ENCODE data around the gene USP40. TPM values are rescaled to one million over a fixed set of nuclear protein-coding genes. Genes with fewer than 3 reads are reported as not detected.

The USP40 gene
- total and polyA plus RNA-seq, 4 donors = 29.4 to 40.2 (median 32.2) TPM

GRCh38 chr2:233447506-233448219 is 118.9 kb downstream of the USP40 start:
- Histone ChIP-seq H3K4me3 (ENCODE audit: low read depth, low read length) (no peak overlapping the region), H3K36me3 (ENCODE audit: control insufficient read depth, insufficient read depth, low read length) (peaks cover 84% of the 10 kb centered on the region), H3K27me3 (ENCODE audit: control insufficient read depth, insufficient read depth, low read length) (no peaks in the 10 kb centered on the region), H3K27ac (ENCODE audit: low read depth, low read length) (no peak overlapping the region), H3K9me3 (ENCODE audit: control insufficient read depth, insufficient read depth, low read length) (no peaks in the 10 kb centered on the region), H3K4me1 (ENCODE audit: control insufficient read depth, insufficient read depth, low read length) (peaks cover 3% of the 10 kb centered on the region)
- DNase-seq (ENCODE audit: low read depth in 4 of 6, low spot score in 6 of 6) = no peak
- 93% methylated on average over 13 of the region's 15 CpGs for WGBS (ENCODE audit: insufficient coverage)

GRCh38 chr2:233446606-233447305 is 119.8 kb downstream of the USP40 start:
- no peak for DNase-seq (ENCODE audit: low read depth in 4 of 6, low spot score in 6 of 6)
- Histone ChIP-seq H3K4me3 (ENCODE audit: low read depth, low read length) (no peak overlapping the region), H3K4me1 (ENCODE audit: control insufficient read depth, insufficient read depth, low read length) (peaks cover 3% of the 10 kb centered on the region), H3K27ac (ENCODE audit: low read depth, low read length) (no peak overlapping the region), H3K9me3 (ENCODE audit: control insufficient read depth, insufficient read depth, low read length) (no peaks in the 10 kb centered on the region), H3K27me3 (ENCODE audit: control insufficient read depth, insufficient read depth, low read length) (no peaks in the 10 kb centered on the region), H3K36me3 (ENCODE audit: control insufficient read depth, insufficient read depth, low read length) (peaks cover 80% of the 10 kb centered on the region)
- WGBS (ENCODE audit: insufficient coverage) = 85% methylated on average over 33 of the region's 37 CpGs

GRCh38 chr2:233446121-233446520 is 120.5 kb downstream of the USP40 start:
- H3K4me1 ChIP-seq (ENCODE audit: control insufficient read depth, insufficient read depth, low read length) = peaks cover 3% of the 10 kb centered on the region
- no peak overlapping the region for H3K4me3 ChIP-seq (ENCODE audit: low read depth, low read length)
- DNase-seq (ENCODE audit: low read depth in 4 of 6, low spot score in 6 of 6) = no peak
- no peak overlapping the region for H3K27ac ChIP-seq (ENCODE audit: low read depth, low read length)
- peaks cover 80% of the 10 kb centered on the region for H3K36me3 ChIP-seq (ENCODE audit: control insufficient read depth, insufficient read depth, low read length)
- WGBS (ENCODE audit: insufficient coverage) = 100% methylated on average over 1 of the region's 1 CpG
- H3K9me3 ChIP-seq (ENCODE audit: control insufficient read depth, insufficient read depth, low read length) = no peaks in the 10 kb centered on the region
- H3K27me3 ChIP-seq (ENCODE audit: control insufficient read depth, insufficient read depth, low read length) = no peaks in the 10 kb centered on the region

GRCh38 chr2:233445152-233445830 is 121.3 kb downstream of the USP40 start:
- Histone ChIP-seq H3K4me3 (ENCODE audit: low read depth, low read length) (no peak overlapping the region), H3K4me1 (ENCODE audit: control insufficient read depth, insufficient read depth, low read length) (peaks cover 3% of the 10 kb centered on the region), H3K36me3 (ENCODE audit: control insufficient read depth, insufficient read depth, low read length) (peaks cover 80% of the 10 kb centered on the region), H3K27ac (ENCODE audit: low read depth, low read length) (no peak overlapping the region), H3K27me3 (ENCODE audit: control insufficient read depth, insufficient read depth, low read length) (no peaks in the 10 kb centered on the region), H3K9me3 (ENCODE audit: control insufficient read depth, insufficient read depth, low read length) (no peaks in the 10 kb centered on the region)
- WGBS (ENCODE audit: insufficient coverage) = 96% methylated on average over 17 of the region's 18 CpGs
- DNase-seq (ENCODE audit: low read depth in 4 of 6, low spot score in 6 of 6) = no peak

- peaks cover 3% of the 10 kb centered on the region for H3K4me1 ChIP-seq (ENCODE audit: control insufficient read depth, insufficient read depth, low read length)
- no peaks in the 10 kb centered on the region for H3K27me3 ChIP-seq (ENCODE audit: control insufficient read depth, insufficient read depth, low read length)
- H3K36me3 ChIP-seq (ENCODE audit: control insufficient read depth, insufficient read depth, low read length) = peaks cover 76% of the 10 kb centered on the region
- WGBS (ENCODE audit: insufficient coverage) = 88% methylated on average over 8 of the region's 11 CpGs
- H3K27ac ChIP-seq (ENCODE audit: low read depth, low read length) = no peak overlapping the region
- H3K9me3 ChIP-seq (ENCODE audit: control insufficient read depth, insufficient read depth, low read length) = no peaks in the 10 kb centered on the region
- no peak overlapping the region for H3K4me3 ChIP-seq (ENCODE audit: low read depth, low read length)
- DNase-seq (ENCODE audit: low read depth in 4 of 6, low spot score in 6 of 6) = no peak
These were observed 122.1 kb downstream of the USP40 start for GRCh38 chr2:233444501-233444900.

- Histone ChIP-seq H3K27me3 (ENCODE audit: control insufficient read depth, insufficient read depth, low read length) (no peaks in the 10 kb centered on the region), H3K9me3 (ENCODE audit: control insufficient read depth, insufficient read depth, low read length) (no peaks in the 10 kb centered on the region), H3K4me1 (ENCODE audit: control insufficient read depth, insufficient read depth, low read length) (peaks cover 3% of the 10 kb centered on the region), H3K27ac (ENCODE audit: low read depth, low read length) (no peak overlapping the region), H3K4me3 (ENCODE audit: low read depth, low read length) (no peak overlapping the region), H3K36me3 (ENCODE audit: control insufficient read depth, insufficient read depth, low read length) (peaks cover 76% of the 10 kb centered on the region)
- 62% methylated on average over 17 of the region's 18 CpGs for WGBS (ENCODE audit: insufficient coverage)
- peak in 5 of 6 donors; percentile 48 to 92 (median 62) for DNase-seq (ENCODE audit: low read depth in 4 of 6, low spot score in 6 of 6)
These were observed 122.9 kb downstream of the USP40 start for GRCh38 chr2:233443511-233444183.

- DNase-seq (ENCODE audit: low read depth in 4 of 6, low spot score in 6 of 6) = no peak
- no peak overlapping the region for H3K4me3 ChIP-seq (ENCODE audit: low read depth, low read length)
- no peaks in the 10 kb centered on the region for H3K9me3 ChIP-seq (ENCODE audit: control insufficient read depth, insufficient read depth, low read length)
- peaks cover 3% of the 10 kb centered on the region for H3K4me1 ChIP-seq (ENCODE audit: control insufficient read depth, insufficient read depth, low read length)
- H3K27ac ChIP-seq (ENCODE audit: low read depth, low read length) = no peak overlapping the region
- 68% methylated on average over 4 of the region's 4 CpGs for WGBS (ENCODE audit: insufficient coverage)
- H3K36me3 ChIP-seq (ENCODE audit: control insufficient read depth, insufficient read depth, low read length) = peaks cover 75% of the 10 kb centered on the region
- H3K27me3 ChIP-seq (ENCODE audit: control insufficient read depth, insufficient read depth, low read length) = no peaks in the 10 kb centered on the region
These were observed 124.6 kb downstream of the USP40 start for GRCh38 chr2:233442028-233442310.

GRCh38 chr2:233441161-233442027 is 125.2 kb downstream of the USP40 start:
- H3K27ac ChIP-seq (ENCODE audit: low read depth, low read length) = no peak overlapping the region
- H3K4me1 ChIP-seq (ENCODE audit: control insufficient read depth, insufficient read depth, low read length) = peaks cover 3% of the 10 kb centered on the region
- H3K36me3 ChIP-seq (ENCODE audit: control insufficient read depth, insufficient read depth, low read length) = peaks cover 75% of the 10 kb centered on the region
- no peak for DNase-seq (ENCODE audit: low read depth in 4 of 6, low spot score in 6 of 6)
- no peaks in the 10 kb centered on the region for H3K27me3 ChIP-seq (ENCODE audit: control insufficient read depth, insufficient read depth, low read length)
- 90% methylated on average over 20 of the region's 26 CpGs for WGBS (ENCODE audit: insufficient coverage)
- no peak overlapping the region for H3K4me3 ChIP-seq (ENCODE audit: low read depth, low read length)
- no peaks in the 10 kb centered on the region for H3K9me3 ChIP-seq (ENCODE audit: control insufficient read depth, insufficient read depth, low read length)

GRCh38 chr2:233440714-233441113 is 125.9 kb downstream of the USP40 start:
- H3K9me3 ChIP-seq (ENCODE audit: control insufficient read depth, insufficient read depth, low read length) = no peaks in the 10 kb centered on the region
- H3K27me3 ChIP-seq (ENCODE audit: control insufficient read depth, insufficient read depth, low read length) = no peaks in the 10 kb centered on the region
- DNase-seq (ENCODE audit: low read depth in 4 of 6, low spot score in 6 of 6) = no peak
- H3K36me3 ChIP-seq (ENCODE audit: control insufficient read depth, insufficient read depth, low read length) = peaks cover 77% of the 10 kb centered on the region
- H3K27ac ChIP-seq (ENCODE audit: low read depth, low read length) = no peak overlapping the region
- no peak overlapping the region for H3K4me3 ChIP-seq (ENCODE audit: low read depth, low read length)
- 90% methylated on average over 9 of the region's 9 CpGs for WGBS (ENCODE audit: insufficient coverage)
- H3K4me1 ChIP-seq (ENCODE audit: control insufficient read depth, insufficient read depth, low read length) = peaks cover 3% of the 10 kb centered on the region

All from spinal cord (tissue), 10 donors.